GM19239 (cell line): Measurements from ENCODE around the gene RPGRIP1L.

Source experiments
- DNase-seq: peaks from one replicate; pipeline ENCODE4 v3.0.0; 2011; ENCODE audit warnings: low spot score; ENCODE audit not compliant: insufficient read length
- FAIRE-seq: peaks from 2 replicates; lab custom pipeline; 2011; peaks lifted over from hg19 to GRCh38; lab: Jason Lieb, UNC

Gene RPGRIP1L

DNA sequence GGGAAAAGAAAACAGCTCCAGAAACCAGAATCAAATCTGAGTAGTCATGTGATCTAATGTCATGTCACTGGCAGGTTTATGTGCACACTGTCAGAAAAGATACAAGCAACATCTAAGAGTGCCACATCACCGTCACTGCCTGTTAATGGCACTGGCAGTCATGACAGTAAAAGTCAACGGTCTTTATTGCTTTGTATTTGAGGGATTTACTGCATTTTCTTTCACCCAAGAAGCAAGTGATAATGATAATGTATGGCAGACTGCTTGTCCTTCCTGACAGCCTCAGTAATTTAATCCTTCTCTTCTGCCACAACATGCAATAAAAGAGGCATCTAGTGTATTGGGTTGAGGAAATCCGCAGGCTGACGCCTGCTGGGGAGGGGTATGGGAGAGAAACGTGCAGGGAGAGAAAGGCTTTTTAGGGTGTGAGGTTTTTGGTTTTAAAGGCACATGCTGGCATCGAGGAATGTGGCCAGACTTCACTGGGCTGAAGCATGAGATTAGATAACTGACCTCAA lies 92.4 kb downstream of the RPGRIP1L start:
- no peak for DNase-seq
- no peak for FAIRE-seq

DNA sequence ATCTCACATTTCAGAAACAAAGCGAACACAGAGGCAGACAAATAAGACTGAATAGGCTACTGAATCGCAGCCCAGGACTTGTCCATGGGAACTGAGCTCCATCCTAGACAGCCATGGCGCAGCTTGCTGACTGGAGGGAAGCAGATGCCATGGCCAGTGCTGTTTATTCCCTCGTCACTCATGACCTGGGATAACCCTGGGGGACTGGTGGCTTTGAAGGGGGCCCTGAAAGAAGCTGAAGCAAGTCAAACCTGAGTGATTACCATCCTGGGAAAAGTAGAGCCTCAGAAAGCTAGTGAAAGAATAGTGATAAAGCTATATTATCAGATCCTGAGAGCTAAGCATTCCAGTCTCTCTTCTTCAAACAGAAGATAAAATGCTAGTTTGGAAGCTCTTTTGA lies 94.1 kb downstream of the RPGRIP1L start:
- DNase-seq (no peak), FAIRE-seq (no peak)

DNA sequence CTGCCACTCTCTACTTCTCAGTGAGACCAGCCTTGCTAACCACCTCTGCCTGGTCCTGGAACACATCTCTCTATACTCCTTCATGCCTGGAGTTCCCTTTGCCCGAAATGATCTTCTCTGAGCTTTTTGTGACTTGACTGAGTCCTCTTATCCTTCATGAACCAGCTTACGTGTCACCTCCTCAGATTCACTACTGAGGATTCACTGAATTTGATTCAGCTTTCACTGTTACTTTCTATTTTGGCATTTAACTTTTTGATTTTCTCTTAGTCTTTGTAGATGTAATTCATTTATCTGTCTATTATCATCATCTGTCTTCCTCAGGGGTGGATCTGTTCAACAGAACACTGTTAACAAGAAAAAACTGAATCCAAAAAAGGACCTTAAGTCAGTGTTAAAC lies 95.6 kb downstream of the RPGRIP1L start:
- FAIRE-seq = no peak
- no peak for DNase-seq

DNA sequence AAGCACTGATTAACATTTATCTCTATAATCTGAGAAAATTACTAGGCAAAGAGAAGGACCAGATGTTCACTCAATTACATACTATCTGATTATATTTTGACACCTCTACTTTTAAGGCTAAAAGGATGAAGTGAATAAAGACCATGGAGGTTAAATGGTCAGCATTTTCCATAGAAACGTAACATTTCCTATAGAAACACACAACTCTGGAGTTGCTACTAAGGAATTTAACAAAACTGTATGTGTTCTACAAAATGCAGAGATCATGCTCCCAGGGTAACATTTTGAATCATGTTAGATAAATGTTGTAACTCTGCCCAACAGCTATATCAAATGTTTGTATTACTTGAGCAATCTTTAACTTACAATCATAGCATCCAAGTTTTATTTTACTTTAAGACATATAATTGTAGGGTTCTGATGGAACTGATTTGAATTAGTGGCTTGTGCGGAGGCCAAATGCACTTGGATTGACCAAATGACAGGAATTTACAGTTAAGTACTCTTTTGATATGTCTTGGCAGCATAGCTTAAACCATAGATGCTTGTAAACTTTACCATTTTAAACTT lies 97.7 kb downstream of the RPGRIP1L start:
- DNase-seq = no peak
- no peak for FAIRE-seq

DNA sequence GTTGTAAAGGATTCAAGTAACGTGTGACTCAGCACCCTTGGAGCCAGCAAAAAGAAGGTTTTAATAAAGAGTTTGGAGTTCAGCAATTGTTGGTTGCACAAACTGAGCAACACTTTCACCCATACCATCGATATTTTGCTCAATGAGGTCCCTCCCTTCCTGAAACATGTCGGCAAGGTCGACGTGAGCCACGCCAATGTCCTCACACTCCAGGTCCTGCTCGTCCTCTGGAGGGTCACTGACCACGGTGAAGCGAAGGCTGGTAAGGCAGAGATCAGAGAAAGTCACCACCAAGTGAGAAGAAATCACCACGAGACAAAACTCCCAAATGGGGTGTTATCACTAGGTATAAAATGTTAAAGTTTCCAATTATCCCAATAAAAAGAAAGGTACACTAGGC lies 98.3 kb downstream of the RPGRIP1L start:
- FAIRE-seq = no peak
- DNase-seq = no peak

DNA sequence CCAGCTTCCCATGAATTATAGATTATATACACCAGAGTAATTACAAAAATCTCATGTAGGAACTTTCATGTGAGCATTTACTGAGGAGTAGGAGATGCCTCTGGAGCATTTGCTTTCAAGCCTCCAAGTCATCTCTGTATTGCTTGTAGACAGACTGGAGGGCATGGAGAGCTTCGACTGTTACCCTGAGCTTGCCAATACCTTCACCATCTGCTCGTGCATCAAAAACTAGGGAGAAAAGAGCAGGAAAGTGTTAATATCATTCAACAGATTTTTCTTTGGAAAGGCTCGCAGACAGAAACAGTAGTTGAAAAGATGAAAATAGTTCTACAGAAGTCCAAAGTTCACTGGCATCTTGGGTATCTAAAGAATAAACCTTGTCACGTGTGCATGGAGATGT lies 101.7 kb downstream of the RPGRIP1L start:
- DNase-seq (no peak), FAIRE-seq (no peak)

DNA sequence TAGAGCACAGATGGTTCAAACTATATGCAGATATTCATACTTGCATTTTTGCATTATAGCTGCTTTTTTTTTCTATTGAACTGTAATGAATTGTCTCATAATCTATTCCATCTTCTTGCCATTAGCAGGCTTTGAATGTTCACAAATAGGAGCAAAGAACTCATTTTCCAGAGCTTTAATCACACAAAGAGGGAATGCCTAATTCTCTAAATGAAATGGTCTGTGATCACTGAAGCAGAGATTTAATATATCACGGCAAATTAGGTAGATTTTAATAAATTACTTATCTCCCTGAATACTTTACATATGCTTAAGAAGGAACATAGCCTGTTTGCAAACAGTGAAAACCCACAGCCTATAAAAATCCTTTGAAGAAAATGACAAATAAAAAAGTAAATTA lies 103.0 kb downstream of the RPGRIP1L start:
- no peak for FAIRE-seq
- no peak for DNase-seq

DNA sequence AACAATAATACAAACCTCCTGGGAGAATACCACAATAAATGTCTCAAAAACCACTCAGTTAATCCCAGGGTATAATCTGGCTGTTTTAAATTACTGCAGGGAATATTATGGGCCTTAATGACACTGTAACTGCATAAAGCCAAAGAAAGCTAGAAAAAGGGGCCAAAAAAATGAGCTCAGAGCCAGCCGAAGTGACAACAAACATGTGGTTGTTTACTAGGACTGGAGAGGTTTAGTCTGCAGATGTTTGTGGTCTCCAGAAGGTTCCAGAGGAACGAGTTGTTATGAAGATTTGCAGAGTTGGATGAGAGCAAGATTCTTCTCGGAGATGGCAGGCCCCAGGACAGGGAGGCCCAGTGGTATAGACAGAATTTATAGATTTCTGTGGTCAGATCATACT lies 103.5 kb downstream of the RPGRIP1L start:
- FAIRE-seq (no peak), DNase-seq (no peak)

DNA sequence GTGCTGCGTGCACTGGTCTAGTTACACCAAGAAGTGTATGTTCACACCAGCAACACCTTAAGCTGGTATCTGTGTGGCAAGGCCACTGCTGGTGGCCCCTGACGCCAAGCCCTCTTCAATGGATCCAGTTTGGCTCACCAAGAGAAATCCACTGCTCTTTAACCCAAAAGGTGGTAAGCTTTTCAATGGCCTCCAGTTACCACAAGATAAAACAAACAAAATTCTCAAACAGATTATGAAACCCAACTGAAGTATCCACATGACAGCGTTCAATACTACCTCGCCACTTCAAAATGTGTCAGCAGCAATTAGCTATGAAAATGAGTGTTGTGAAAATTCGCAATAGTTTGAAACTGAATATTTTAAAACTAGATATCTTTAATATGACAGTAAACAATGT lies 104.1 kb downstream of the RPGRIP1L start:
- FAIRE-seq (no peak), DNase-seq (no peak)

DNA sequence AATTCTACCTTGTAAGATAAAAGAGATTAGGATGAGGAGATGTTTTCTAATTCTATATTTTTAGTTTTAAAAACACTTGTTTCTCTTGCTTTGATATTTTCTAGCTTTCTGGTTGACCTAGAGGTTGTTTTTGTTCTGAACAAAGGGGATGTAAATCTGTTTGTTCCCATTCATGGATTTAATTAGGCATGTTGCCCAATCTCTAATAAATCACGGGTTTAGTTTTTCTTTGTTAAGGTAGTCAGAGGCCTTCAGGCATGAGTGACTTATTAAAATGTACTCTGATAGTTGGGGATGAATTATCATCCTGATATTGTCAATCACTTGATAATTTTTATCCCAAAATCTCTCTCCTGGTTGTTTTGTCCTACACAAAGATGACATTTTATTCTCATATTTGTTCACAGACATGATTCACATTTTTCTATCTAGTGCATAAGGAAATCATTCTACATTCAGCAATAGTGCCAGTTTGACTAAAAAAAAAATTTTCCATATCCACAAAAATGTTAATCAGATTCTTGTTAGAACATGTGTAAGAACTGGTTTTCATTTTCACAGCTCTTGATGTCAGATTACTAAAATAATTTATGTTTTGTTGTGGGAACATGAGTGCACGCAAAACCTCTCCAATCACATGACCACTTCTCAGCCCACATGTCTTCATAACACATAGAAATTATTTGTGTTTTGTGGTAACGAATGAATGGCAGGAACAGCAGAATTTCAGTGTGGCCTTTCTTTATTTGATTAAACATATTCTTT lies 105.0 kb downstream of the RPGRIP1L start:
- no peak for FAIRE-seq
- no peak for DNase-seq

DNA sequence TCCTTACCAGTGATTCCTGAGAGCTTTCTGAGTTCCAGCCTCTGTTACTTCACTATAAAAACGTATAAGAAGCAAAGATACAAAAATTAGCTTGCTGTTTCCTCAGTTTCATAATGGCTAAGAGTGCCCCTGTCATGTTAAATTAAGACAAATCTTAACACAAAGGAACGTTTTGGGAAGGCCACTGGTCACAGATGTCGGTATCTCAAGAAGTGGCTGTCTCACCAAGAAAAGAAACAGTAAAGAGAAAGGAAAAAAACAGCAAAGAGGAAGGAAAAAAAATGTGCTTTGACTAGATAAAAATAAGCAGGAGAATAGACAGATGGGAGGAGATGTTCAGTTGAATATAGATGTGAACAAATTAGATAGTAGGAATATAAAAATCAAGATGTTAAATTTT lies 105.9 kb downstream of the RPGRIP1L start:
- no peak for FAIRE-seq

DNA sequence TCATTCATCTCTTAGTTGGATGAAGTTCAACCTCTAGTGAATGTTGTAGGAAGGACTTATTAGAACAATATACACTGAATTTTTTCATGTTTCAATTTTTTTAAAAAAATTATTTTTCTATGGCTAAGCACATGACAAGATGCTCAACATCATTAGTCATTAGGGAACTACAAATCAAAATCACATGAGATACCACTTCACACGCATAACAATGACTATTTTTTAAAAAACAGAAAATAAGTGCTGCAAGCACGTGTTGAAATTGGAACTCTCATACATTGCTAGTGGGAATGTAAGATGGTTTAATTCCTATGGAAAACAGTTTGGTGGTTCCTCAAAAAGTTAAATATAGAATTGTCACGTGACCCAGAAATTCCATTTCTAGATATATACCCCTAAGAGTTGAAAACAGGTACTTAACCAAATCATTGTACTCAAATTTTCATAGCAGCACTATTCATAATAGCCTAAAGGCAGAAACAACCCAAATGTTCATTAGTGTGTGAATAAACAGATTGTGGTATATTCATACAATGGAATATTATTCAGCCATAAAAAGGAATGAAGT lies 115.5 kb downstream of the RPGRIP1L start:
- DNase-seq = no peak
- FAIRE-seq = no peak

More for the DNA sequence above, 105.9 kb downstream of the RPGRIP1L start:
- no peak for DNase-seq

DNA sequence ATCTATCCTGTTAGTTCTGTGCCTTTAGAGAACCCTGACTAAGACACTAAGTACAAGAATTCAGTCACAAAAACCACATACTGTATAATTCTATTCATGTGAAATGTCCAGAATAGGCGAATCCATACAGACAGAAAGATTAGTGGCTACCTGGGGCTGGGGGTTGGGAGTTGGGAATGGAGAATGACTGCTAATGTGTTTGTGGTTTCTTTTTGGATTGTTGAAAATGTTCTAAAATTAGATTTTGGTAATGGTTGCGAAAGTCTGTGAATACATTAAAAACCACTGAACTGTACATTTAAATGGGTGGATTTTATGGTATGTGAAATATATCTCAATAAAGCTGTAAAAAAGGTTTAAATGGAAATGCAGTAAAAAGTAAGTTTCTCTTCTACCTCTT lies 120.3 kb downstream of the RPGRIP1L start:
- FAIRE-seq (no peak), DNase-seq (no peak)

DNA sequence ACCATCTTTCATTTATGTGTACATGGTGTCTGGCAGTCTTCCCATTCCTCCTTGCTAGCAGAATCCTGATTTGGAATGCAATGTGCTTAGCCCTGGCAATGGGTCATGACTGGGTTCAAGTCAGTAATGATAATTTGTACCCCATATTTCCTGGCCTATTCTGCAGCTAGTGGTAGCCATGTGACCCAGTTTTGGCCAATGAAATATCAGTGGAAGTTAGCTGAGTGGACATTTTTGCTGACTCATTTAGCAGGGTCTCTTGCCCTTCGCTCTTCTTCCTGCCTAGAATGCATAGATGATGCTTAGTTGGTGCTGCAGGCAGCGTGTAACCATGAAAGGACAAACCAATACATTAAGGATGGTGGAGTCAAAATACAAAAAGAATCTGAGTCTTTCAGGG lies 121.9 kb downstream of the RPGRIP1L start:
- DNase-seq = no peak
- no peak for FAIRE-seq

DNA sequence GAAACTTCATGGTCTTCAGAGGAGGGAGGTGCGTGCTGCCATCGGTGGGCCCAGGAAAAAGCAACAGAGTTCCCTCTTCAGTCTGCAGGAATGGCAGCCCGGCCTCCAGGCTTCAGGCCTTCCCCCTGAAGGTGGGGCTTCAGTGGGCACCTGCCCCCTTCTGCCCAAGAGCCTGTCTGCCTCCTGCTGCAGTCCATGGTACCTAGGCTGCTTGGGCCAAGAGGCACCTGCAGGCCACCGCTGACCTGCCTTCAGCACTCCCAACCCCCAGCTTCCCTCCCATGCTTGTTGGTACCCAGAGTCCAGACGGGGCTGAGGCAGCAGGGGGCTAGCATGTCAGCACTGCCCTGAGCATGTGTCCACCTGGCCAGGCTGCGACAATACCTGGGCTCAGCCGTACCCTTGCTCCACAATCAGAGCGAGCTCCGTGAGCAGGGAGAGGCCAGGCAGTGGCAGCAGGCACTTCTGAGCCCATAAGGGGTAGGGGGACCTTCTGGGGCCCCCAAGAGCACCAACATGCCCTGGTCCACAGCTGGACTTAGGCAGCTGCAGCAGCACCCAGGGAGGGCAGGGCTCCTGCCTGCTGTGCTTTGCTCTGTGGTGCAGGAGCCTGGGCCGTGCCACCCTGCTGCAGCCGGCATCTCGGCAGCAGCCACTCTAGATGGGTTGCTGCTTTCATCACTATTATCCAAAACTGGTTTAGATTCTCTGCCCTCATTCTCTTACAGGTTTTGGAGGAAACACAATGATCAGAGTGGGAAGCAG lies 123.4 kb downstream of the RPGRIP1L start:
- FAIRE-seq (no peak), DNase-seq (no peak)

DNA sequence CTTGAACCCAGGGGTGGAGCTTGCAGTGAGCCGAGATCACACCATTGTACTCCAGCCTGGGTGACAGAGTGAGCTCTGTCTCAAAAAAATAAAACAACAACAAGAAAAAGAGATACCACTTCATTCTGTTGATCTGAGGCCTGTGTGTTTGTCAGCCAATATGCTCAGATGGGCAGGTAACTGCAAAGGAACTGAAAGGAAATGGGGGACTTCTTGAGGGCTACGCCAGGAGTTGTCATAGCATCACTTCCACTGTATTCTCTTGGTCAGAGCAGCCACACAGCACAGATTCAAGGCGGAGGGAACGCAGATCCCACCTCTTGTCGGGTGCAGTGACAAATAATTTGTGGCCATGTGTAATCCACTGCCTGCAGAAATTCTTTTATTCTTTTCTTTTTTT lies 126.8 kb downstream of the RPGRIP1L start:
- DNase-seq = no peak

DNA sequence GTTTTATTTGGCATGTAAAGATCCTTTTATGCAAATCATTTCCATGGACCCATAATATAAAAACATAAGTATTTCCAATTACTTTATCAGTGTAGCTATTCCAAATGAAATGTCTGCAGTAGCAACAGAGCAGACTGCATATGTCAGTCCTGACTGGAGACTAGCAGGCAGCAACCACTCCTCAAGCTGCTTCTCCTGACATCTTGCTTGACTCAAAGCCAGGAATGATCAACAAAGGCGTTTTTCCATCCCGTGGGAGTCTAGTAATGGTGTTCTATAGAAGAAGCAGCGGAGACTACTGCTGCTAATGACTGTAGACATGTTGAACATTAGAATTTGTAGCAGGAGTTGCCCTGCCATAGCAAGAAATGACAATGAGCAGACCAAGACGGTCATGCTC lies 127.4 kb downstream of the RPGRIP1L start:
- DNase-seq (no peak), FAIRE-seq (no peak)

More for the DNA sequence above, 126.8 kb downstream of the RPGRIP1L start:
- no peak for FAIRE-seq

DNA sequence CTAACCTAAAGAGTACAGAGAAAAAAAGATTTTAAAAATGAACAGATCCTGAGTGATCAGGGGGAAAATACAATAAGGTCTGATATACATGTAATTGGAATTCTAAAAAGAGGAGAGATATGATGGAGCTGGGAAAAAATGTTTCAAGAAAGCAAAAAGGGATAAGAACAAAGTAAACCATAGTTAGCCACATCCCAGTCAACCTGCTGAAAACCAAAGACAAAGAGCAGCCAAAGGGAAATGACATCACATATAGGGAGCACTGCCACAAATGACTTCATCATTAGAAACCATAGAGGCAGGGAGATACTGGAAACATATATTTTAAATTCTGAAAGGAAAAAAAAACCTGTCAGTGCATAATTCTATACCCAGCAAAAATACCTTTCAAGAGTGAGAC lies 131.9 kb downstream of the RPGRIP1L start:
- FAIRE-seq (no peak), DNase-seq (no peak)

DNA sequence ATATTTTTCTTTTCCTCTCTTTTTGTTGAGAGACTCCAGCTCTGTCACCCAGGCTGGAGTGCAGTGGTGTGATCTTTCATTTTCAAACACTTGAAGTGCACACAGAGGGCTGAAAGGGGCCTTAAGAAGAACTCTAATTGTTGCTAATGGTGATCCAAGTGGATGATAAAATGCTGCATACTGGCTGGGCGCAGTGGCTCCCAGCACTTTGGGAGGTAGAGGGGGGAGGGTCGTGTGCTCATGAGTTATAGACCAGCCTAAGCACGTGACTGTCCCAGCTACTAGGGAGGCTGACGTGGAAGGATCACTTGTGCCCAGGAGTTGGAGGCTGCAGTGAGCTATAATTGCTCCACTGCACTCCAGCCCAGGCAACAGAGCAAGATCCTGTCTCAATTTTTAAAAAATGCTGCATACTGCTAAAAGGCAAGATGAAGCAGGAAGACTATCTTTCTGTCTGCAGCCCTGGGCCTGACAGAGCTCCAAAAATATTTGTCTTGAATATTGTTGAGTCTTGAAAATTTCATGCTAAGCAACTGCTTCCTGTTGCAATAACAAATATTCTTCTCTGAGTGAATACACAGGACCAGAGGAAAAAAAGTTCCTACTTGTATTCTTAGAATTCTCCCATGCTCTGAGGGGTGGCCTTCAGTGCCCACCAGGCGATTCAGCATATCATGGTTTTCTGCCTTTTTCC lies 137.0 kb downstream of the RPGRIP1L start:
- no peak for FAIRE-seq

DNA sequence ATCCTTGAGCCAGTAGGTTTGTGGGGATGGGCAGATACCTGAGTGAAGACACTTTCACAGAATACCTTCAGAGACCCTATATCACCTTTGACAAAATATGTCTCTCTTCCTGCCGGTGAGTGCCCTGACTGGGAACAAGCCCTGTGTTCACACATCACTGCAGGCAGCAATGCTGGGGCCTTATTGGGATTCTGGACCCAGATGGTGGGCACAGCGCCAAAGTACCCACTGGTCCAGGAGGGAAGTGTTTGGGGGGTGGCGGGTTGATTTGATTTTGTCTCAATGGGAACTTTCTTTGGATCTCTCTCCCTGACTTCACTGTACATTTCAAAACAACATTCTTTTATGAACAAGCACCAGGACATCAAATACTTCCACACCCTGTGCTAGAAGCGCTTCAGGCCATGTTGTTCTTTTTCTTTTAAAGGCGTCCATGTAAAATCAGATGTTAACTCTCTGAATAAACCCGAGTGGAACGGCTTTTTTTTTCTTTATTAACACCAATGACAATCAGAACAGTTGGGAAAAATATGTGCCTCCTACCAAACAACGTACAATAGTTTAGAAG lies 138.3 kb downstream of the RPGRIP1L start:
- no peak for FAIRE-seq
- no peak for DNase-seq

More for the DNA sequence above, 137.0 kb downstream of the RPGRIP1L start:
- no peak for DNase-seq
